Transverse colon (tissue), 3 donors: ENCODE measurements around the gene C11orf52.

ENCODE experiments used
- CTCF ChIP-seq, 5 experiments: fragments of 200-600 bp in 3 of 5; fragments of 450-650 bp in 2 of 5; sonication (generic) in 3 of 5; IDR thresholded peaks; 1 replicate in 2 of 5; 2 replicates in 3 of 5; pipeline ENCODE4 v1.5.1; 2016 to 2017; ENCODE audit warnings: antibody characterized with exemption in 5 of 5, inconsistent platforms in 3 of 5, mild to moderate bottlenecking in 2 of 5, moderate library complexity in 1 of 5
- POLR2A ChIP-seq: fragments of 450-650 bp; IDR thresholded peaks from one replicate; pipeline ENCODE4 v1.6.1; 2016; ENCODE audit warnings: antibody characterized with exemption, mild to moderate bottlenecking, moderate library complexity

DNA sequence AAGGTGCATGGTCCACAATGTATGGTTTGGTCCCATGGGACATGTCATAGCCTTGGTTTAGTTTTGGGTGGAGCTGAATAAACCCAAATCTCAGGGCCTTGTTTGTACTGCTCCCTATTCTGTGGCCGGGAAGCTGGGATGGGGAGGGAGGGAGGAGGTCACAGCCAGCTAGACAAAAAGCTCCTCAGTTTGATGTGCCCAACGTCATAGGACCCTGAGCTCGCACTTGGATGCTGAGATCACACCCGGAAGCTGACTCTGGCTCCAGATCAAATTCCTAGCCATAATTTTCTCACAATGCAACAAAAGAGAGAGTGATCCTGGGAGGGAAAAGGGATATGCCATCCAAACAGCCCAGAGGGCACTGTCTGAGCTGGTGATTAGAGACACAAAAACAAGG, 4.7 kb upstream of the C11orf52 start:
- peak; percentile 50 for TF ChIP-seq POLR2A
- TF ChIP-seq CTCF (IDR thresholded peaks at IDR 0.05): no peak
